Activated B cell treated with CpG ODN at 0.5 μM for 24 hours (primary cell): Measurements from ENCODE around the gene GABPB1. TPM values are rescaled to one million over a fixed set of nuclear protein-coding genes. Genes with fewer than 3 reads are reported as not detected.
A peak's percentile ranks its signal among the peaks of the same experiment; 100 is the strongest.

Experiments used
- ATAC-seq: fragments of 200-7000 bp; cut with Tn5 transposase; one replicate; pipeline ENCODE4 v1.10.0; 2021; ENCODE audit warnings: low read depth, mild to moderate bottlenecking, moderate library complexity
- CTCF ChIA-PET: fragments of 350-600 bp; sonication (Branson Sonifier 250); formaldehyde crosslinking; loops from one replicate; lab custom pipeline; 2021; ENCODE audit warnings: antibody characterized with exemption; lab: Charles Lee
- POLR2A ChIA-PET: fragments of 350-600 bp; sonication (Branson Sonifier 250); formaldehyde crosslinking; loops from one replicate; lab custom pipeline; 2021; ENCODE audit warnings: antibody characterized with exemption; lab: Charles Lee
- DNase-seq: peaks from one replicate; pipeline ENCODE4 v3.0.0; 2022
- H3K27ac Mint-ChIP-seq: one replicate; pipeline ENCODE4 v1.8.0; 2020; ENCODE audit warnings: mixed read lengths
- H3K27me3 Mint-ChIP-seq: one replicate; pipeline ENCODE4 v1.8.0; 2021; ENCODE audit warnings: mixed read lengths
- H3K36me3 Mint-ChIP-seq: one replicate; pipeline ENCODE4 v1.8.0; 2021; ENCODE audit warnings: low read depth, mixed read lengths
- H3K4me1 Mint-ChIP-seq: one replicate; pipeline ENCODE4 v1.8.0; 2021; ENCODE audit warnings: mixed read lengths
- H3K4me3 Mint-ChIP-seq: one replicate; pipeline ENCODE4 v1.8.0; 2020; ENCODE audit warnings: mild to moderate bottlenecking, mixed read lengths
- H3K9me3 Mint-ChIP-seq: one replicate; pipeline ENCODE4 v1.8.0; 2020; ENCODE audit warnings: mixed read lengths
- CTCF ChIP-seq: fragments of 200-600 bp; IDR thresholded peaks from one replicate; pipeline ENCODE4 v1.8.0; 2022; ENCODE audit warnings: antibody characterized with exemption, mild to moderate bottlenecking
- intact Hi-C: fragments of 100-400 bp; cut with micrococcal nuclease; formaldehyde crosslinking; loops from one replicate; pipeline ENCODE4 v1.15.1; 2024
- total RNA-seq: library from RNA; stranded (reverse); gene quantifications from 2 replicates; pipeline ENCODE4 v1.2.3, GENCODE V29; 2022

GABPB1 gene
- total RNA-seq, 1 donor from 2014 or later = 32.7 TPM

GRCh38 chr15:50321680-50322210 is 33.3 kb downstream of the GABPB1 start:
- intact Hi-C loops = no loop called here
- H3K4me3 Mint-ChIP-seq = no peak overlapping the region
- ATAC-seq (no peak), DNase-seq (no peak)
- TF ChIP-seq CTCF = no peak
- peaks cover 9% of the 10 kb centered on the region for H3K36me3 Mint-ChIP-seq
- H3K9me3 Mint-ChIP-seq = no peaks in the 10 kb centered on the region
- CTCF ChIA-PET = interaction anchor here (1.0 kb wide), 1 partner anchor 13 kb away, joined by 3 read pairs; no protein-coding TSS in a partner anchor
- H3K27me3 Mint-ChIP-seq = no peaks in the 10 kb centered on the region
- H3K4me1 Mint-ChIP-seq = peaks cover 6% of the 10 kb centered on the region
- H3K27ac Mint-ChIP-seq = no peak overlapping the region
- POLR2A ChIA-PET = no interaction called here

- peaks cover 7% of the 10 kb centered on the region for H3K4me1 Mint-ChIP-seq
- ATAC-seq = no peak
These were observed 34.5 kb downstream of the GABPB1 start for GRCh38 chr15:50320504-50320903.

GRCh38 chr15:50318697-50319096 is 36.3 kb downstream of the GABPB1 start:
- Mint-ChIP-seq H3K27me3 (no peaks in the 10 kb centered on the region), H3K27ac (no peak overlapping the region), H3K9me3 (no peaks in the 10 kb centered on the region), H3K4me3 (no peak overlapping the region), H3K4me1 (peaks cover 7% of the 10 kb centered on the region), H3K36me3 (peaks cover 10% of the 10 kb centered on the region)
- no peak for TF ChIP-seq CTCF
- intact Hi-C loops = loop anchor here (5.0 to 10.0 kb wide), 3 partner anchors 34 to 1456 kb away; no protein-coding TSS in a partner anchor
- ATAC-seq (no peak), DNase-seq (no peak)
- CTCF ChIA-PET = no interaction called here
- POLR2A ChIA-PET = no interaction called here

More at GRCh38 chr15:50320504-50320903, 34.5 kb downstream of the GABPB1 start:
- ChIA-PET CTCF (no interaction called here), POLR2A (no interaction called here)
- Mint-ChIP-seq H3K27me3 (no peaks in the 10 kb centered on the region), H3K9me3 (no peaks in the 10 kb centered on the region), H3K4me3 (no peak overlapping the region), H3K36me3 (peaks cover 9% of the 10 kb centered on the region), H3K27ac (no peak overlapping the region)
- intact Hi-C loops = no loop called here
- no peak for DNase-seq
- no peak for TF ChIP-seq CTCF

- no peak overlapping the region for H3K27ac Mint-ChIP-seq
- TF ChIP-seq CTCF = no peak
- peaks cover 6% of the 10 kb centered on the region for H3K36me3 Mint-ChIP-seq
- CTCF ChIA-PET = interaction anchor here (0.7 to 2.0 kb wide), 15 partner anchors 10 to 1454 kb away, joined by 3 to 10 read pairs (median 4); partner anchors contain the start of gene SLC27A2
- DNase-seq = no peak
- ATAC-seq = peak; percentile 54
- H3K27me3 Mint-ChIP-seq = no peaks in the 10 kb centered on the region
- no peaks in the 10 kb centered on the region for H3K9me3 Mint-ChIP-seq
- intact Hi-C loops = loop anchor here (1.0 to 10.0 kb wide), 4 partner anchors 36 to 1454 kb away; partner anchors contain the start of gene SLC27A2
- peaks cover 7% of the 10 kb centered on the region for H3K4me1 Mint-ChIP-seq
- POLR2A ChIA-PET = interaction anchor here (0.6 to 1.6 kb wide), 5 partner anchors 9 to 695 kb away, joined by 3 to 10 read pairs (median 4); partner anchors contain the start of genes DTWD1, FAM227B, GABPB1 and USP8
- H3K4me3 Mint-ChIP-seq = no peak overlapping the region
These were observed 39.0 kb downstream of the GABPB1 start for GRCh38 chr15:50315814-50316630.

- no peaks in the 10 kb centered on the region for H3K27me3 Mint-ChIP-seq
- ATAC-seq (no peak), DNase-seq (no peak)
- H3K4me3 Mint-ChIP-seq = no peak overlapping the region
- peaks cover 8% of the 10 kb centered on the region for H3K9me3 Mint-ChIP-seq
- H3K27ac Mint-ChIP-seq = no peak overlapping the region
- POLR2A ChIA-PET = no interaction called here
- CTCF ChIA-PET = no interaction called here
- no peak for TF ChIP-seq CTCF
- H3K36me3 Mint-ChIP-seq = peaks cover 20% of the 10 kb centered on the region
- intact Hi-C loops = loop anchor here (10.0 kb wide), 1 partner anchor 1078 kb away; no protein-coding TSS in a partner anchor
- peaks cover 1% of the 10 kb centered on the region for H3K4me1 Mint-ChIP-seq
These were observed 42.4 kb downstream of the GABPB1 start for GRCh38 chr15:50312636-50313035.
